ENCODE data around the gene RAB6B.

Gene RAB6B

GRCh38 chr3:133849346-133849745 is 46.3 kb downstream of the RAB6B start:
- Histone ChIP-seq H3K36me3 (ENCODE audit: control insufficient read depth, insufficient read depth, low read length) (no peaks in the 10 kb centered on the region), H3K9me3 (ENCODE audit: control insufficient read depth, low read length) (no peaks in the 10 kb centered on the region), H3K27me3 (replicated peaks; ENCODE audit: control insufficient read depth, insufficient read depth, low read length, poor library complexity, severe bottlenecking) (no peaks in the 10 kb centered on the region), H3K4me3 (ENCODE audit: insufficient read depth, low read depth, low read length, poor library complexity, severe bottlenecking) (no peak overlapping the region), H3K4me1 (ENCODE audit: control insufficient read depth, insufficient read depth, low read length, poor library complexity, severe bottlenecking) (no peaks in the 10 kb centered on the region), H3K27ac (ENCODE audit: insufficient read depth, low read length, poor library complexity, severe bottlenecking) (no peak overlapping the region)
- DNase-seq = no peak

GRCh38 chr3:133845127-133845526 is 50.6 kb downstream of the RAB6B start:
- no peak overlapping the region for H3K4me3 ChIP-seq (ENCODE audit: insufficient read depth, low read depth, low read length, poor library complexity, severe bottlenecking)
- no peaks in the 10 kb centered on the region for H3K9me3 ChIP-seq (ENCODE audit: control insufficient read depth, low read length)
- H3K4me1 ChIP-seq (ENCODE audit: control insufficient read depth, insufficient read depth, low read length, poor library complexity, severe bottlenecking) = no peaks in the 10 kb centered on the region

GRCh38 chr3:133843634-133844033 is 52.0 kb downstream of the RAB6B start:
- Histone ChIP-seq H3K27me3 (replicated peaks; ENCODE audit: control insufficient read depth, insufficient read depth, low read length, poor library complexity, severe bottlenecking) (no peaks in the 10 kb centered on the region), H3K36me3 (ENCODE audit: control insufficient read depth, insufficient read depth, low read length) (no peaks in the 10 kb centered on the region), H3K4me3 (ENCODE audit: insufficient read depth, low read depth, low read length, poor library complexity, severe bottlenecking) (no peak overlapping the region), H3K9me3 (ENCODE audit: control insufficient read depth, low read length) (no peaks in the 10 kb centered on the region), H3K27ac (ENCODE audit: insufficient read depth, low read length, poor library complexity, severe bottlenecking) (no peak overlapping the region), H3K4me1 (ENCODE audit: control insufficient read depth, insufficient read depth, low read length, poor library complexity, severe bottlenecking) (no peaks in the 10 kb centered on the region)
- no peak for DNase-seq

More at GRCh38 chr3:133845127-133845526, 50.6 kb downstream of the RAB6B start:
- Histone ChIP-seq H3K27me3 (replicated peaks; ENCODE audit: control insufficient read depth, insufficient read depth, low read length, poor library complexity, severe bottlenecking) (no peaks in the 10 kb centered on the region), H3K27ac (ENCODE audit: insufficient read depth, low read length, poor library complexity, severe bottlenecking) (no peak overlapping the region), H3K36me3 (ENCODE audit: control insufficient read depth, insufficient read depth, low read length) (no peaks in the 10 kb centered on the region)
- no peak for DNase-seq

- no peaks in the 10 kb centered on the region for H3K27me3 ChIP-seq (replicated peaks; ENCODE audit: control insufficient read depth, insufficient read depth, low read length, poor library complexity, severe bottlenecking)
- no peaks in the 10 kb centered on the region for H3K4me1 ChIP-seq (ENCODE audit: control insufficient read depth, insufficient read depth, low read length, poor library complexity, severe bottlenecking)
- H3K9me3 ChIP-seq (ENCODE audit: control insufficient read depth, low read length) = no peaks in the 10 kb centered on the region
- no peak for DNase-seq
- H3K27ac ChIP-seq (ENCODE audit: insufficient read depth, low read length, poor library complexity, severe bottlenecking) = no peak overlapping the region
- H3K4me3 ChIP-seq (ENCODE audit: insufficient read depth, low read depth, low read length, poor library complexity, severe bottlenecking) = no peak overlapping the region
- no peaks in the 10 kb centered on the region for H3K36me3 ChIP-seq (ENCODE audit: control insufficient read depth, insufficient read depth, low read length)
Measured at GRCh38 chr3:133842158-133842557, 53.5 kb downstream of the RAB6B start.

- Histone ChIP-seq H3K27ac (ENCODE audit: insufficient read depth, low read length, poor library complexity, severe bottlenecking) (no peak overlapping the region), H3K4me1 (ENCODE audit: control insufficient read depth, insufficient read depth, low read length, poor library complexity, severe bottlenecking) (no peaks in the 10 kb centered on the region), H3K9me3 (ENCODE audit: control insufficient read depth, low read length) (no peaks in the 10 kb centered on the region), H3K4me3 (ENCODE audit: insufficient read depth, low read depth, low read length, poor library complexity, severe bottlenecking) (no peak overlapping the region), H3K36me3 (ENCODE audit: control insufficient read depth, insufficient read depth, low read length) (no peaks in the 10 kb centered on the region), H3K27me3 (replicated peaks; ENCODE audit: control insufficient read depth, insufficient read depth, low read length, poor library complexity, severe bottlenecking) (no peaks in the 10 kb centered on the region)
- DNase-seq = no peak
Measured at GRCh38 chr3:133841196-133841595, 54.5 kb downstream of the RAB6B start.

GRCh38 chr3:133840767-133841166 is 54.9 kb downstream of the RAB6B start:
- DNase-seq = no peak
- no peaks in the 10 kb centered on the region for H3K4me1 ChIP-seq (ENCODE audit: control insufficient read depth, insufficient read depth, low read length, poor library complexity, severe bottlenecking)
- H3K36me3 ChIP-seq (ENCODE audit: control insufficient read depth, insufficient read depth, low read length) = no peaks in the 10 kb centered on the region
- no peak overlapping the region for H3K4me3 ChIP-seq (ENCODE audit: insufficient read depth, low read depth, low read length, poor library complexity, severe bottlenecking)
- H3K9me3 ChIP-seq (ENCODE audit: control insufficient read depth, low read length) = no peaks in the 10 kb centered on the region
- H3K27me3 ChIP-seq (replicated peaks; ENCODE audit: control insufficient read depth, insufficient read depth, low read length, poor library complexity, severe bottlenecking) = no peaks in the 10 kb centered on the region
- H3K27ac ChIP-seq (ENCODE audit: insufficient read depth, low read length, poor library complexity, severe bottlenecking) = no peak overlapping the region

- H3K4me1 ChIP-seq (ENCODE audit: control insufficient read depth, insufficient read depth, low read length, poor library complexity, severe bottlenecking) = no peaks in the 10 kb centered on the region
- no peak for DNase-seq
- no peaks in the 10 kb centered on the region for H3K36me3 ChIP-seq (ENCODE audit: control insufficient read depth, insufficient read depth, low read length)
- H3K9me3 ChIP-seq (ENCODE audit: control insufficient read depth, low read length) = no peaks in the 10 kb centered on the region
- no peaks in the 10 kb centered on the region for H3K27me3 ChIP-seq (replicated peaks; ENCODE audit: control insufficient read depth, insufficient read depth, low read length, poor library complexity, severe bottlenecking)
- no peak overlapping the region for H3K4me3 ChIP-seq (ENCODE audit: insufficient read depth, low read depth, low read length, poor library complexity, severe bottlenecking)
- H3K27ac ChIP-seq (ENCODE audit: insufficient read depth, low read length, poor library complexity, severe bottlenecking) = no peak overlapping the region
Measured at GRCh38 chr3:133840055-133840737, 55.5 kb downstream of the RAB6B start.

GRCh38 chr3:133838916-133839800 is 56.5 kb downstream of the RAB6B start:
- no peak for DNase-seq
- Histone ChIP-seq H3K27ac (ENCODE audit: insufficient read depth, low read length, poor library complexity, severe bottlenecking) (no peak overlapping the region), H3K4me3 (ENCODE audit: insufficient read depth, low read depth, low read length, poor library complexity, severe bottlenecking) (no peak overlapping the region), H3K36me3 (ENCODE audit: control insufficient read depth, insufficient read depth, low read length) (no peaks in the 10 kb centered on the region), H3K4me1 (ENCODE audit: control insufficient read depth, insufficient read depth, low read length, poor library complexity, severe bottlenecking) (no peaks in the 10 kb centered on the region), H3K9me3 (ENCODE audit: control insufficient read depth, low read length) (no peaks in the 10 kb centered on the region), H3K27me3 (replicated peaks; ENCODE audit: control insufficient read depth, insufficient read depth, low read length, poor library complexity, severe bottlenecking) (no peaks in the 10 kb centered on the region)

- Histone ChIP-seq H3K4me3 (ENCODE audit: insufficient read depth, low read depth, low read length, poor library complexity, severe bottlenecking) (no peak overlapping the region), H3K27me3 (replicated peaks; ENCODE audit: control insufficient read depth, insufficient read depth, low read length, poor library complexity, severe bottlenecking) (no peaks in the 10 kb centered on the region), H3K27ac (ENCODE audit: insufficient read depth, low read length, poor library complexity, severe bottlenecking) (no peak overlapping the region), H3K36me3 (ENCODE audit: control insufficient read depth, insufficient read depth, low read length) (no peaks in the 10 kb centered on the region), H3K4me1 (ENCODE audit: control insufficient read depth, insufficient read depth, low read length, poor library complexity, severe bottlenecking) (no peaks in the 10 kb centered on the region), H3K9me3 (ENCODE audit: control insufficient read depth, low read length) (no peaks in the 10 kb centered on the region)
- DNase-seq = no peak
Measured at GRCh38 chr3:133838296-133838789, 57.3 kb downstream of the RAB6B start.
